IPS-11a (cell line): ENCODE results near the gene ZNF273.
"Not testable (repeated sequence)": the region's sequence is repeated elsewhere in the genome, so short reads cannot be mapped to it uniquely, and the experiment has no call there.

Experiments used
- H3K4me3 ChIP-seq: one replicate; pipeline ENCODE4 v1.5.1; 2013; ENCODE audit warnings: low read depth, low read length, control low read depth

The ZNF273 gene

GRCh38 chr7:64888901-64889685 lies 14.0 kb upstream of the ZNF273 start:
- H3K4me3 ChIP-seq: peak overlapping the region; percentile 43

- peak overlapping the region; percentile 43 for H3K4me3 ChIP-seq
Observed at GRCh38 chr7:64889686-64890162, 13.3 kb upstream of the ZNF273 start.

GRCh38 chr7:64890273-64890672 lies 12.8 kb upstream of the ZNF273 start:
- not testable (repeated sequence) for H3K4me3 ChIP-seq

GRCh38 chr7:64890761-64891362 lies 12.2 kb upstream of the ZNF273 start:
- H3K4me3 ChIP-seq: no peak overlapping the region

GRCh38 chr7:64891363-64892081 lies 11.6 kb upstream of the ZNF273 start:
- not testable (repeated sequence) for H3K4me3 ChIP-seq

- H3K4me3 ChIP-seq: no peak overlapping the region
Observed at GRCh38 chr7:64892116-64892515, 11.0 kb upstream of the ZNF273 start.

- no peak overlapping the region for H3K4me3 ChIP-seq
Observed at GRCh38 chr7:64892666-64893309, 10.3 kb upstream of the ZNF273 start.

GRCh38 chr7:64893401-64893800 lies 9.7 kb upstream of the ZNF273 start:
- H3K4me3 ChIP-seq: no peak overlapping the region

GRCh38 chr7:64902461-64902805 lies 640 bp upstream of the ZNF273 start:
- H3K4me3 ChIP-seq: not testable (repeated sequence)

GRCh38 chr7:64904008-64904407 lies 935 bp downstream of the ZNF273 start:
- peak overlapping the region; percentile 88 for H3K4me3 ChIP-seq

- no peak overlapping the region for H3K4me3 ChIP-seq
Observed at GRCh38 chr7:64905133-64905532, 2.1 kb downstream of the ZNF273 start.

- H3K4me3 ChIP-seq: no peak overlapping the region
Observed at GRCh38 chr7:64905547-64905946, 2.5 kb downstream of the ZNF273 start.

- H3K4me3 ChIP-seq: no peak overlapping the region
Observed at GRCh38 chr7:64907641-64908326, 4.7 kb downstream of the ZNF273 start.

GRCh38 chr7:64908358-64908757 lies 5.3 kb downstream of the ZNF273 start:
- no peak overlapping the region for H3K4me3 ChIP-seq

- H3K4me3 ChIP-seq: no peak overlapping the region
Observed at GRCh38 chr7:64914557-64914956, 11.5 kb downstream of the ZNF273 start.

GRCh38 chr7:64915301-64915700 lies 12.2 kb downstream of the ZNF273 start:
- not testable (repeated sequence) for H3K4me3 ChIP-seq

- not testable (repeated sequence) for H3K4me3 ChIP-seq
Observed at GRCh38 chr7:64928252-64929187, 25.4 kb downstream of the ZNF273 start.

- no peak overlapping the region for H3K4me3 ChIP-seq
Observed at GRCh38 chr7:64934478-64934877, 31.4 kb downstream of the ZNF273 start.

- no peak overlapping the region for H3K4me3 ChIP-seq
Observed at GRCh38 chr7:64938540-64938939, 35.5 kb downstream of the ZNF273 start.

GRCh38 chr7:64940021-64940420 lies 36.9 kb downstream of the ZNF273 start:
- H3K4me3 ChIP-seq: not testable (repeated sequence)
